RCC 7860 (cell line): ENCODE results near the gene NRL.
A peak's percentile ranks its signal among the peaks of the same experiment; 100 is the strongest.

Experiments
- DNase-seq: peaks from one replicate; pipeline ENCODE4 v3.0.0-alpha.2; 2015; ENCODE audit warnings: low spot score
- FAIRE-seq: peaks from 2 replicates; lab custom pipeline; 2012; peaks lifted over from hg19 to GRCh38; lab: Jason Lieb, UNC

The NRL gene

GRCh38 chr14:24114532-24115421 lies at the start of gene NRL, which contains the start of gene DCAF11:
Gene NRL (minus strand): TSS chr14:24114949. CDS start chr14:24082848, 32,101 bp downstream.
Gene DCAF11 (plus strand): TSS chr14:24114777. CDS start chr14:24115595, 818 bp downstream.
- FAIRE-seq (peak; percentile 79), DNase-seq (peak; percentile 96)

- FAIRE-seq (no peak), DNase-seq (no peak)
Measured at GRCh38 chr14:24162093-24162492, 47.3 kb upstream of the NRL start.

- FAIRE-seq (peak; percentile 61), DNase-seq (peak; percentile 86)
Measured at GRCh38 chr14:24160850-24161804, 46.4 kb upstream of the NRL start, which contains the start of gene IRF9. Gene IRF9 (plus strand): TSS chr14:24161265. CDS start chr14:24162145, 880 bp downstream.

GRCh38 chr14:24160499-24160849 lies 45.7 kb upstream of the NRL start:
- FAIRE-seq, result no peak

DNA sequence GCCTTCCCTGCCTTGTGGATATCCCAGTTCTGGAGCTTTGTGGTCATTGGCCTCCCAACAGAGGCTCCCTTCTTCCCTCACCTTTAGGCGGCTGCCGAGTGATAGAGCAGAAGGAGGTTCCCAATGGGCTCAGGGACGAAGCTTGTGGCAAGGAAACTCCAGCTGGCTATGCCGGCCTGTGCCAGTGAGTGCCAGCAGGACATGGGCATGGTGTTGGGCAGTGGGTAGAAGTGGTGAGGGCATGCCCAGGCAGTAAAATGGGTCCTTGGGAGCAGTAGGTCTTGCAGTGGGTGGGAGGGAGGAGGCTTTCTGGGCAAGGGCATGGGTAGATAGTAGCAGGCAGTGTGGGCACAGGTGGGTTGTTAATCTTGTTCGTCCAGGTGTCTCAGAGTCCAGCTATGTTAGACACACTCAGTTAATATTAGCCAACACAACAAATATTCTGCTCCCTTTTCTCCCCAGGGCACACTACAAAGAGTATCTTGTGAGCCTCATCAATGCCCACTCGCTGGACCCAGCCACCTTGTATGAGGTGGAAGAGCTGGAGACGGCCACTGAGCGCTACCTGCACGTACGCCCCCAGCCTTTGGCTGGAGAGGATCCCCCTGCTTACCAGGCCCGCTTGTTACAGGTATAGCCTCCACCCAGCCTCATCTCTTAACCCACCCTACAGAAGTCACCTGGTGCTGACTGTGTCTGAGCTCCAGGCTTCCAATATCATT lies 45.2 kb upstream of the NRL start:
- FAIRE-seq, result no peak
- DNase-seq, result no peak

More at GRCh38 chr14:24160499-24160849, 45.7 kb upstream of the NRL start:
- DNase-seq, result no peak

GRCh38 chr14:24157331-24157730 lies 42.6 kb upstream of the NRL start:
- FAIRE-seq, result no peak
- DNase-seq, result no peak

- FAIRE-seq, result no peak
- DNase-seq, result no peak
Measured at GRCh38 chr14:24156840-24157239, 42.1 kb upstream of the NRL start.

- no peak for DNase-seq
- FAIRE-seq, result no peak
Measured at GRCh38 chr14:24155100-24155499, 40.4 kb upstream of the NRL start.

- FAIRE-seq, result no peak
- no peak for DNase-seq
Measured at GRCh38 chr14:24151404-24152080, 36.8 kb upstream of the NRL start.

DNA sequence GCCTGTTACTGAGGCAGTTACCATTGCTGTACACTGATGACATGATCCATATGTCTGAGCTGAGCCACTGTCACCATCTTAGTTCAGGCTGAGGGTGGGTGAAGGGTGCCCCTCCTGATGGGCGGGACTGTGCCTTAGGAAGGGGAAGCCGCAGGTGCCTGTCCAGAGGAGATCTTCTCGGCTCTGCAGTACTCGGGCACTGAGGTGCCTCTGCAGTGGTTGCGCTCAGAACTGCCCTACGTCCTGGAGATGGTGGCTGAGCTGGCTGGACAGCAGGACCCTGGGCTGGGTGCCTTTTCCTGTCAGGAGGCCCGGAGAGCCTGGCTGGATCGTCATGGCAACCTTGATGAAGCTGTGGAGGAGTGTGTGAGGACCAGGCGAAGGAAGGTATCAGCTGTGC lies 36.2 kb upstream of the NRL start:
- no peak for DNase-seq
- no peak for FAIRE-seq

DNA sequence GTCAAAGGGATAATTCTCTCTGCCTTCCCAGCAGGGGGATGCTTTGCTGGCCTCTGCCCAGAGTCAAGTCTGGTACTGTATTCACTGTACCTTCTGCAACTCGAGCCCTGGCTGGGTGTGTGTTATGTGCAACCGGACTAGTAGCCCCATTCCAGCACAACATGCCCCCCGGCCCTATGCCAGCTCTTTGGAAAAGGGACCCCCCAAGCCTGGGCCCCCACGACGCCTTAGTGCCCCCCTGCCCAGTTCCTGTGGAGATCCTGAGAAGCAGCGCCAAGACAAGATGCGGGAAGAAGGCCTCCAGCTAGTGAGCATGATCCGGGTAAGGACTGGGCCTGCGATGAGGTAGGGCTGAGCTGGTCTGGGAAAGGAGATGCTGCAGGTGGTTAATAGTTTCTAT lies 35.8 kb upstream of the NRL start:
- DNase-seq (no peak), FAIRE-seq (no peak)

GRCh38 chr14:24150061-24150460 lies 35.3 kb upstream of the NRL start:
- no peak for FAIRE-seq

DNA sequence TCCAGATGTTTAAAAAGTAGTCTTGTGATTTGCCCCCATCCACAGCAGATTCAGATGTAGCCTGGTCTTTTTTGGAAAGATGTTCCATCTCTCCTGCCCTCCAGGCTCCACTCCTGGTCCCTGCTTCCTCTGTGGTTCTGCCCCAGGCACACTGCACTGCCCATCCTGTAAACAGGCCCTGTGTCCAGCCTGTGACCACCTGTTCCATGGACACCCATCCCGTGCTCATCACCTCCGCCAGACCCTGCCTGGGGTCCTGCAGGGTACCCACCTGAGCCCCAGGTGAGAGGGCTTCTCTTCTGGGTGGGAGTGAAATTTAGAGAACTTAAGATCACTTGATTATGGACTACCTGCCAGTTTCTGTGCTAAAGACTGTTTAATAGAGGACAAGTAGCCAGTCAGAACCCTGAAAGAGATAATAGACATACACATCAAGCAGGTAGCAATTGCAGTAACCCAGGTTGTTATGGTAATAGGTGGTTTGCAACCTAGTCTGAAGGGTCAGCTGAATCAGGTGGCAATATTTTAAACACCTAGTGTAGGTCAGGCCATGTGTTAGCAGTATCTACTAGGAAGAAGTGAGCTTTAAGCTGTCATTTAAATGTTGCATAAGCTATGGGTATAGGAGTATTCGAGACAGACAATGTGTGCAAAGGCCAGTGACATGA lies 34.7 kb upstream of the NRL start:
- no peak for FAIRE-seq

More at GRCh38 chr14:24150061-24150460, 35.3 kb upstream of the NRL start:
- no peak for DNase-seq

DNA sequence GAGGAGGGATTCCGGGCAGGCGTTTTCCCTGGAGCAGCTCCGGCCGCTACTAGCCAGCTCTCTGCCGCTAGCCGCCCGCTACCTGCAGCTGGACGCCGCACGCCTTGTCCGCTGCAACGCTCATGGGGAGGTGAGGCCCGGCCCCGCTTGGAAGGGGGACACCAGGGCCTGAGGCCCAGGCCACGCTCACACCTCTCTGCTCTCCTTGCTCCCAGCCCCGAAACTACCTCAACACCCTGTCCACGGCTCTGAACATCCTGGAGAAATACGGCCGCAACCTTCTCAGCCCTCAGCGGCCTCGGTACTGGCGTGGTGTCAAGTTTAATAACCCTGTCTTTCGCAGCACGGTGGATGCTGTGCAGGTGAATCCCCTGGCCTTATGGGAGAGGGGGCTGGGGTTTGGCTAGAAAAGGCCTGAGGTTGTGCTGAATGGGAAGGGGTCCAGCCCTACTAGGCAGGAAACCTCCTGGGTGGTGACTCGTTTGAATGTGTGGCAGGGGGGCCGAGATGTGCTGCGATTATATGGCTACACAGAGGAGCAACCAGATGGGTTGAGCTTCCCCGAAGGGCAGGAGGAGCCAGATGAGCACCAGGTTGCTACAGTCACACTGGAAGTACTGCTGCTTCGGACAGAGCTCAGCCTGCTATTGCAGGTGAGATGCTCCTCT lies 33.1 kb upstream of the NRL start:
- DNase-seq, result no peak

More for the DNA sequence above, 34.7 kb upstream of the NRL start:
- no peak for DNase-seq

GRCh38 chr14:24146978-24147760 lies 32.4 kb upstream of the NRL start, which contains the start of gene RNF31:
Gene RNF31 (plus strand): TSS chr14:24147498. CDS start chr14:24147699, 201 bp downstream.
- DNase-seq, result peak; percentile 79
- peak; percentile 73 for FAIRE-seq

More for the DNA sequence above, 33.1 kb upstream of the NRL start:
- FAIRE-seq, result no peak

DNA sequence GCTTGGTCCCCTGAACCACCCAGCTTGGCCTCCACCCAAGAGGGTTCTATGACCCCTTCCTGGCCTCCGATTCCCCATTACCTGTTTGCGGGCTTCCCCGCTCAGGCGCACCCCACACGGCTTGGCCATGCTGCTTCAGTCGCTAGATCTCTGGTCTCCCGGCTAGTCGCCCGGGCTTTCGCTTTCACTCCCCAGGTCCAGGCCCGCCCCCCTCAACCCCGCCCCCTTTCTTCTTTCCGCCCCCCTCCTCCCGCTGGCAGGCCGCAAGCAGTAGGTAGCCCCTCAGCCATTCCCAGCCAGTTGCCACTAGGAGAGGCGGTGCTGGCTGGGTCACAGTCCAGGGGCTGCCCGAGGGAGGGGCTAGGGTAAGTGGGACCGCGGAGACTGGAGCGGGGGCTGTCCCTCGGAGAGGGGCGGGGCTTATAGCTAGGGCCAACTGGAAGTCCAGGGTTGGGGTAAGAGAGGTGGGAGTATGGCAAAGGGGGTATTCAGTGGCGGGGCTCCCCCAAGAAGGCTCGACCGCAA lies 31.8 kb upstream of the NRL start, which contains the start of gene PSME2:
Gene PSME2 (minus strand): TSS at position 158 of the 525 bp plus-strand sequence. CDS start 29 bp downstream, at position 129.
- DNase-seq, result peak; percentile 89
- no peak for FAIRE-seq

DNA sequence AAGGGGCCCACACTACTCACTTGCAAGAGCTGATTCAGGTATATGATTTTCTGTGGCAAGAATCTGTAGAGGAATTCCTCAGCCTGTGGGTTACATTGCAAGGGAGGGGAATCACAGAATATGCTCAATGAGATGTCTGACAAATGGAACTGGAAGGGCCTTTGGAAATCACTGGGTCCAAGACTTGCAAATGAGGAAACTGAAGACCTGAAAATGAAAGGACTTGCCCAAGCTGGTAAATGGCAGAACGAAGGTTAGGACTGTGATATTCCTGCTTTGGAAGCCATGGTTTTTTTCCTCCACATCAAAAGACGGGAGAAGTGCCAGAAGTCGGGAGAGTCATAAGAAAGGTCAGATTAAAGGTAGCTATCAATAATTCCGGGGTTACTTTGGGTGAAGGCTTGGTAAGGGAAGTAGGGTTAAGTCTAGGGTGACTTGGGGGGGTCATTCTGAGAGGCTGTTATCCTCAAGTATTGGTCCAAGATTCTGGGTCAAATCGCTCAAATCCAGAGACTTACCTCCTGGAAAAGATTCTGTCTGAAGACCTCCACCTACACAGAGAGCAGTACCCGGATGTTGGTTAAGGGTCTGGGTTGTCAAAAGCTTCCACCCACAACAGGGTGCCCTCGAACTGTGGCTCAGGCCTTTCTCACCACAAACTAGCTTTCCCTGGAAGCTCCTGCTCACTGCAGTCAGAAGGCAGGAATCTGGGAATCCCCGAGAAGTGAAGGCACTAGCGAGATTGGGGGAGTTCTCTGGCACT lies 31.1 kb upstream of the NRL start:
- FAIRE-seq (no peak), DNase-seq (peak; percentile 29)
